AG04450 (cell line): ENCODE measurements around the gene PIP5K1C. TPM values are rescaled to one million over a fixed set of nuclear protein-coding genes. Genes with fewer than 3 reads are reported as not detected.

Experiments
- CTCF ChIA-PET: fragments of 300-600, 350-600 bp; formaldehyde crosslinking; extraction: SDS; loops from one replicate; lab custom pipeline; 2022; ENCODE audit warnings: antibody characterized with exemption, inconsistent platforms; lab: Charles Lee
- POLR2A ChIA-PET: fragments of 350-600 bp; formaldehyde crosslinking; extraction: SDS; loops from one replicate; lab custom pipeline; 2021; ENCODE audit warnings: antibody characterized with exemption, inconsistent platforms; lab: Yijun Ruan, JAX
- DNase-seq: peaks from one replicate; pipeline ENCODE4 v3.0.0-alpha.2; 2011; ENCODE audit warnings: low read depth, low spot score
- H3K27ac ChIP-seq: one replicate; pipeline ENCODE4 v1.5.1; 2012; ENCODE audit warnings: low read depth, low read length, control low read depth
- H3K27me3 ChIP-seq: one replicate; pipeline ENCODE4 v1.6.0; 2012; ENCODE audit warnings: low read length; ENCODE audit not compliant: control insufficient read depth, insufficient read depth
- H3K4me3 ChIP-seq: 2 replicates; pipeline ENCODE4 v1.5.1; 2011; ENCODE audit warnings: mild to moderate bottlenecking, low read depth, low read length, control low read depth
- H3K9me3 ChIP-seq: 2 replicates; pipeline ENCODE4 v1.5.1; 2012; ENCODE audit warnings: low read length; ENCODE audit not compliant: control insufficient read depth, insufficient read depth
- CTCF ChIP-seq: IDR thresholded peaks from 2 replicates; pipeline ENCODE4 v1.5.1; 2011; ENCODE audit warnings: low read depth, low read length, control low read depth, inconsistent platforms
- polyA plus RNA-seq: library from polyadenylated mRNA; depleted of rRNA; stranded (reverse); fragments of >200 nt; gene quantifications from 2 replicates; pipeline ENCODE4 v1.2.3, GENCODE V29; 2011

PIP5K1C gene
- polyA plus RNA-seq, 1 experiment: 10.3 TPM

- DNase-seq: no peak
- CTCF ChIA-PET: no interaction called here
Measured at GRCh38 chr19:3736106-3736724, 35.9 kb upstream of the PIP5K1C start.

DNA sequence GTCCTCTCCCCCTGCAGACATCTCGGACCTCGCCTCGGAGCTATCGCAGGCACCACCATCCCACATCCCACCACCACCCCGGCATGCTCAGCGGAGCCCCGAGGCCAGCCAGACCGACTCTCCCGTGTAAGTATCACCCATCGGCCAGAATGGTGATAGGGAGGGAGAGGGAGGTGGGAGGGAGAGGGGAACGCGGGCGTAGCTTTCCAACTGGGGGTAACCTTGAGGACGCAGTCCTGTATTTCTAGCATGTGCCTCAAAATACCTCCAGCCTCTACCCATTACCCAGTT, 34.0 kb upstream of the PIP5K1C start:
- no peak for TF ChIP-seq CTCF
- Histone ChIP-seq H3K27ac (no peak overlapping the region), H3K4me3 (no peak overlapping the region), H3K9me3 (peaks cover 2% of the 10 kb centered on the region; the same call in 1 of the 2 replicates), H3K27me3 (peaks cover 5% of the 10 kb centered on the region)
- ChIA-PET CTCF (no interaction called here), POLR2A (no interaction called here)
- no peak for DNase-seq

More at GRCh38 chr19:3736106-3736724, 35.9 kb upstream of the PIP5K1C start:
- H3K9me3 ChIP-seq: no peaks in the 10 kb centered on the region; the same call in 1 of the 2 replicates
- no peak overlapping the region for H3K27ac ChIP-seq
- no peak overlapping the region for H3K4me3 ChIP-seq
- POLR2A ChIA-PET: no interaction called here
- TF ChIP-seq CTCF: no peak
- H3K27me3 ChIP-seq: peaks cover 5% of the 10 kb centered on the region

DNA sequence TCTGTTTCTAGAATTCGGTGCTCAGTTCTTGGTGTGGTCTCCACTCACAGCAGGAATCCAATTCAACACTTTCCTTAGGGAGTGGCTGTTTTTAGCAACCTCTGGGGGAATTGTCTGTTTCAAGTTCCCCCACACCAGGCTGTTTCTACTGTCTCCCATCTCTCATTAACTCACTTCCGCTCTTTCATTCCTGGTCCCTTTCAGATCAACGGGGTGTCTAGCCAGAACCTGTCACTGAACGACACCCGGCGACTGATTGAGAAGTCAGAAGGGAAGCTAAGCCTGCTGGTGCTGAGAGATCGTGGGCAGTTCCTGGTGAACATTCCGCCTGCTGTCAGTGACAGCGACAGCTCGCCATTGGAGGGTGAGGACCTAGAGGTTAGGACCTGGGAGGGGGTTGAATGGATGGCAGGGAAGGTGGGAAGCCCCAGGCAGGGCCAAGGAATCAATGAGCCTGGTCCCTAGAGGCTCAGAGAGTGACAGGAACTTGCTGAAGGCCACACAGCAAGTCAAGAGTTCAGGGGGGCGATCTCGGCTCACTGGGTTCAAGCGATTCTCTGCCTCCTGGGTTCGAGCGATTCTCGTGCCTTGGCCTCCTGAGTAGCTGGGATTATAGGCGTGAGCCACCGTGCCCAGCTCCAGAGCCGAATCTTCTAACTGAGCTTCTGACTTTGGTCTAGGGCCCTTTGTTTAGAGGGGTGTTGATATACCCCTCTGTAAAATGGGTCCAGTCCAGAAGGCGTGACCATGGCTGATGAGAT, 33.5 kb upstream of the PIP5K1C start:
- H3K4me3 ChIP-seq: no peak overlapping the region
- no peak overlapping the region for H3K27ac ChIP-seq
- ChIA-PET POLR2A (no interaction called here), CTCF (interaction anchor here (0.5 kb wide), 1 partner anchor 15 kb away, joined by 3 read pairs; no protein-coding TSS in a partner anchor)
- H3K27me3 ChIP-seq: peaks cover 5% of the 10 kb centered on the region
- no peak for TF ChIP-seq CTCF
- DNase-seq: no peak
- peaks cover 4% of the 10 kb centered on the region; the same call in 1 of the 2 replicates for H3K9me3 ChIP-seq

DNA sequence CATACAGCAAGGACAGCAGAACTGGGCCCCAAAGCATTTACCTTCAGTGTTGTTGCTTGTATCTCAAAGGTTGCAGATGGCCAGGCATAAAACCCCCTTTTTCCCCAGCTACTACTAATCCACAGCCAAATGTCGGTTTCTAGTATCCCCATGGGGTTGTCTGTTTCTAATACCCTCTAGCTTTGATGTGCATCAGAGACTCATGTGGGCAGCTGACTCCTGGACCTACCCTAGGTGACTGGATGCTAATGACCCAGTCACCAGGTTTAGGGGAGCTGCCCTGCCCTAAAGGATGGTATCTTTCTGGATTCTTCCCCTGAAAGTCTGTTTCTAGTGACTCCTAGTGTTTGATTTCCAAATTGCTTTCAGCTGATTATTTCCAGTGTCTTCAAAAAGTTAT, 31.8 kb upstream of the PIP5K1C start:
- ChIA-PET CTCF (no interaction called here), POLR2A (no interaction called here)
- no peak for DNase-seq
- H3K27me3 ChIP-seq: peaks cover 5% of the 10 kb centered on the region
- no peak overlapping the region for H3K27ac ChIP-seq
- TF ChIP-seq CTCF: no peak
- H3K4me3 ChIP-seq: no peak overlapping the region
- H3K9me3 ChIP-seq: peaks cover 4% of the 10 kb centered on the region; the same call in 1 of the 2 replicates

GRCh38 chr19:3730457-3730958, 30.2 kb upstream of the PIP5K1C start:
- TF ChIP-seq CTCF: no peak
- ChIA-PET CTCF (no interaction called here), POLR2A (no interaction called here)
- no peak overlapping the region for H3K4me3 ChIP-seq
- H3K27ac ChIP-seq: no peak overlapping the region
- H3K9me3 ChIP-seq: peaks cover 4% of the 10 kb centered on the region; the same call in 1 of the 2 replicates
- DNase-seq: no peak
- H3K27me3 ChIP-seq: peaks cover 5% of the 10 kb centered on the region
